EH (cell line): Measurements from ENCODE around the gene SULT1C4.
"Not testable (repeated sequence)": the region's sequence is repeated elsewhere in the genome, so short reads cannot be mapped to it uniquely, and the experiment has no call there.

Source experiments
- DNase-seq: peaks from one replicate; pipeline ENCODE4 v3.0.0-alpha.2; 2015; ENCODE audit warnings: low read depth

The SULT1C4 gene

DNA sequence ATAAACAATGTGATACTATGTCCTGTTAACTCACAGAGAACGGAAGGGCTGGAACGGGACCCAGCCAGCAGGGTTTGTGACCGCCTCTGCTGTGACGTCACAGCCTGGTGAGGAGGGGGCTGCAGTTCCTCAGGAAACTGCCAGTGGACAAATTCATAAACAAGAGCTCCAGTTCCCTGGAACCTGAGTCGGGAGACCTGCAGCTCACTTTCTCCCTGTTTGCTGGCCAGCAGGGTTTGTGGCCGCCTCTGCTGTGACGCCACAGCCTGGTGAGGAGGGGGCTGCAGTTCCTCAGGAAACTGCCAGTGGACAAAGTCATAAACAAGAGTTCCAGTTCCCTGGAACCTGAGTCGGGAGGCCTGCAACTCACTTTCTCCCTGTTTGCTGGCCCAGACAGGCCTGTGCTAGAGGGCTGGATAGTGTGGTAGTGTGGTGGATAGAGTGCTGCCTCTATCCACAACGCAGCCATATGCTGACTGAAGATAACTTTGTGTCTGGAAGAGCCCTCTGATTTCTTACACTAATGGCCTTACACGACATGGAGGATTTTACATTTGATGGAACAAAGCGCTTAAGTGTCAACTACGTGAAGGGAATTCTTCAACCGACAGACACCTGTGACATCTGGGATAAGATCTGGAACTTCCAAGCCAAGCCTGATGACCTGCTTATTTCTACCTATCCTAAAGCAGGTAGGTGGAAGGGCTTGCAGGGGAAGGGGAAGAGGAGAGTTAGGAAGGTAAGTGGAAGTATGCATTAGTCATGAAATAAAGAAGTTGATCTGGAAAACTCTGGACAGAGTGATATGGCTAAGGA is at the start of gene SULT1C4:
Gene SULT1C4, plus strand, starts transcription at position 140 of the 816 bp plus-strand sequence. Its CDS starts 384 bp downstream, at position 524.
- no peak for DNase-seq

DNA sequence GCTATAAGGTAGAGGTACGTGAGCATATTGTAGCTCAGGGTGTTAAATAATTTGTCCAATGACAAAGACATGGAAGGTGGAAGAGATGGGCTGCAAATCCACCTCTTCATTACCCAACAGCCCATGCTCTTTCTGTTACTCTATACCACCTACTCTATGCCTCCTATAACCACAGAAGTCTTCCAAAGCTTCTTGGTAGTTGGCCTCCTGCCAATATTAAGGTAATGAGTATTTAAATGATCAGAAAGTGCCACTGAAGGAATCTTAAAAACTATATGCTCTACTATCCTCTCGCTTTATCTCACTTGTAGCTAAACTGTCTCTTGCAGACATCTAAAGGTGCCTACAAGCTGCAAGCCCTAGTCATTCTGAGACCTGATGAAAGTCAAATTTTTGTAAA is 48.0 kb upstream of the SULT1C4 start:
- no peak for DNase-seq

DNA sequence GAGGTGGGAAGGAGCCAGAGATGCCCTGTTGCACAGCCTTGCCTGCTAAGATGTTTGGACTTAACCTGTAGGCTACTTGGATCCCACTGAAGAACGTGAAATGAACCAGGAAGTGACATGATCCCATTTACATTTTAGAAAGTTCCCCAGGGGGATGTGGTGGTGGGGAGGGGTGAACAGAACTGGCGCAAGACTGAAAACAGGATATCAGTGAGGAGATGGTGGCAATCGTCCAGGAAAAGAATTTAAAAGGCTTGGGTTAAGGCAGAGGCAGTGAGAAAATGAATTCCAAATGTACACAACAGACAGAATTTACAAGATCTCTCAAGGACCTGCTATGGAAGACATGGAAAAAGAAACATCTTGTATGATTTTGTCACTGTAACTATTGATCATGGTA is 46.8 kb upstream of the SULT1C4 start:
- DNase-seq: peak; percentile 47

DNA sequence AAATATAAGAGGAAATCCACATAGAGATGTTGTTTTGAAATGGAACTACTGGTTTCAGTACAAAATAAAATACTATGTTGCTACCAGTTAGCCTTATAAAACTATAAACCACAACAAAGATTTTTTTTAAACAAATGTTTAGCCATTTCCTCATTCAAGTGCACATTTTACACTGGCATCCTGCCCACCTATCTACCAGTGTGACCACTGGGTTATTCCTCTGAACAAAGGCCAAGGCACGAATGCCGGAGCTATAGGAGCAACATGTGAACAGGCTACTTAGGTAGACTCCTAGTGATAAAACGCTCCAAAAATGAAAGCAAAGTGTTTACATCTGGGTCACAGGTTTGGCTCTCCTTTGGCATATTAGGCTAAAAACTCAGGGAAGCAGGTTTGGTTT is 31.8 kb upstream of the SULT1C4 start:
- DNase-seq: no peak

DNA sequence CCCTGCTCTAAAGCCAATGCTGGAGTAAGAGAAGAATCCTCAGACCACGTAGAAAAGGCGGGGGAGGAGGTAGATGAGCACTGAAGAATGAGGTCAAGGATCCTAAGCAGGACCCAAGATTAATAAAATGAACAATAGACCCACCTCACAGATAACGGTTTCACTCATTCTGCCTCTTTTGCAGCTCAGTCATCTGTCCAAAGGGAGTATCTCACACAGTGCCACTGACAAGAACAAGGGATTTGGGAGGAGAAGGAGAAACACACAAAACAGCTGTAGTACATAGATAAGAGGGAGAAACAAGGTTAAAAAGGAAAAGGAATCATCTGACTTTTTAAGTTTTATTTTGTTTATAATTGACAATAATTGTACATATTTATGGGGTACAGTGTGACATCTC is 30.9 kb upstream of the SULT1C4 start:
- no peak for DNase-seq

DNA sequence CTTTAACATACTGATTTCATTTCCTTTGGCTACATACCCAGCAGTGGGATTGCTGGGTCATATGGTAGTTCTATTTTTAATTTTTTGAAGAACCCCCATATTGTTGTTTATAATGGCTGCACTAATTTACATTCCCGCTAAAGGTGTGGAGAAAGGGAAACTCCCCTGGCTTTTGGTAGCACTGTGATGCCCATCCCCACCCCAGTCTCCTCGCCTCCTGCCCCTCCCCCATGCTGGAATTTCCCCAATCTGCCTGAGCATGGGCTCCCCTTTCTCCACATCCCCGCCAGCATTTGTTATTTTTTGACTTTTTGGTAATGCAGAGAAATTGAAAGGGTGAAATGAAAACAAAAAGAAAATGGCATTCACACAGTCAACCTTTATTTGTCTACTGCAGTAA is 30.0 kb upstream of the SULT1C4 start:
- DNase-seq: no peak

DNA sequence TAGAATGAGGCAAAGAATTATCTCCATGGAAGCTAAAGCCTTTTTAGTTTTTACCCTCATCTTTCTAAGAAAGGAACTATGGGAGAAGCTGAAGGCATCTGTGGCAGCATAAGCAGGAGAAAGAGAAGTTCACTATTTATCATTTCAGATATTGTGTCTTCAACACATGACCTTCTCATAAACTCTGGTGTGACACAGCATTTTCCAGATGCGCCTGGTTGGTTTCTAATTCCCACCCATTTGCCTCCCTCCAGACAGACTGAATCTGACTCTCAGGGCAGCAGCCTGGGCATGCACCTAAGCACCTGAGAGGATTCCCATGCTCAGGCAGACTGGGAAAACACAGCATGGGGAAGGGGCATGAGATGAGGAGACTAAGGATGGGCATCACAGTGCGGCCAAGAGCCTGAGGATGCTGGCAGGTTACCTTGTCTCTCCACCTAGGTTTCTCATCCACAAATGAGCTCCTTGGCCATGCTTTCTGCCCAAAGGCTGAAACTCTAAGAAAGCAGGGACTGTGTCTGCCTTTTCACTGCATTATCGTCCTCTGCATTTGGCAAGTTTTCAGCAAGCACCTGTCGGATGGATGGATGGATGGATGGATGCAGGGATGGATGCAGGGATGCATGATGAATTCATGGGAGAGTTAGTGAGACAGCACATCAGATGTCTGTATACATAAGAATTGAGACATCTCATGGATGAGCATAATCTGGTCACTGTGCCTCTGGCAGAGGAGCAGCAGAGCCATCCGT is 28.8 kb upstream of the SULT1C4 start:
- DNase-seq: no peak

DNA sequence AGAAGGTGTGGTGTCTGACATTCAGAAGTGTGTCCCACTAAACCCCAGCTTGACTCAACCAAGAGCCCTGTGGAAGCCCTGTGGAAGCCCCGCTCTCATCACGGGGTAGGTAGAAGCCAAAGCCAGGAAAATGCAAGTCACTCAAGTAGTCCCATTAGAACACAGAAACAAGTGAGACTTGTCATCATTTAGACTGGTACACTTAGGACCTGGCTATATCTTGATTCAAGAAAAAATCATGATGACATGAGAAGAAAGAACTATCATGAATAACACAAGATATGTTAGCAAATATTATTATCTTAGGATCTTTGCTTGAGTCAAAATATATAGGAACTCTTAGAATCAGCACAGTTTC is 28.2 kb upstream of the SULT1C4 start:
- DNase-seq: no peak

DNA sequence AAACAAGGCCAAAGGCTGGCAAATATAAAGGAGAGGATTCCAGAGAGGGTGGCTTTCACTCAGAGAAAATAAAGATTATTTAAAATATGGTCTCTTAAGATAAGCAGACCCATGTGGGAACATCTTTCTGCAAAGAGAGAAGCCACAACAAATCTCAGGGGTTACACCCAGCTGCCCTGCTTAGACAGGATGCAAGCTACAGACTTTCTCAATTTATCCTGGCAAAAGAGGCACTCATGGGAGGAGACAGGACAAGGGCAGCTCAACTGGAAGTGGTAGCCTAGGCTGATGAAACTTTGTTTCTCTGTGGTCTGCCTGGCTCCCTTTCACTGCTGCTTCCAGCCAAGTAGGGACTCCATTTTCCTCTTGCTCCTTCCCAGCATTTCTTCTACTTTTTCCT is 25.9 kb upstream of the SULT1C4 start:
- DNase-seq: peak; percentile 32

DNA sequence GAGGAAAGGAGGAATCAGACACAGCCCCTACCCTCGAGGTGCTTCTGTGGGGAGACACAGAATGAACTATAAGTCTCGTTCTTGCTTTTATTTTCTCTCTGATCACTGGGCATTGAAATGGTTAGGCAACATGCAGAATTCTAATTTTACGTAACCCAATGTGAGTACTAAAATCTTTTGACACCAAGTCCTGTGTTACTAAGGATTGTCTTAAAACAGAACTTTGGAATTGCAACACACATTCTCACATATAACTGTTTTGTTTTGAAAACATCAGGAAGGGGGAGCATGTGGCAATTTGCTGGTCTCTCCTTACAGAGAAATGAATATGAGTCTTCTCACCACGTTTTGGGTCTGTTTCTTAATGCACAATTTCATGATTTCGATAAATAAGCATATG is 23.6 kb upstream of the SULT1C4 start:
- no peak for DNase-seq

DNA sequence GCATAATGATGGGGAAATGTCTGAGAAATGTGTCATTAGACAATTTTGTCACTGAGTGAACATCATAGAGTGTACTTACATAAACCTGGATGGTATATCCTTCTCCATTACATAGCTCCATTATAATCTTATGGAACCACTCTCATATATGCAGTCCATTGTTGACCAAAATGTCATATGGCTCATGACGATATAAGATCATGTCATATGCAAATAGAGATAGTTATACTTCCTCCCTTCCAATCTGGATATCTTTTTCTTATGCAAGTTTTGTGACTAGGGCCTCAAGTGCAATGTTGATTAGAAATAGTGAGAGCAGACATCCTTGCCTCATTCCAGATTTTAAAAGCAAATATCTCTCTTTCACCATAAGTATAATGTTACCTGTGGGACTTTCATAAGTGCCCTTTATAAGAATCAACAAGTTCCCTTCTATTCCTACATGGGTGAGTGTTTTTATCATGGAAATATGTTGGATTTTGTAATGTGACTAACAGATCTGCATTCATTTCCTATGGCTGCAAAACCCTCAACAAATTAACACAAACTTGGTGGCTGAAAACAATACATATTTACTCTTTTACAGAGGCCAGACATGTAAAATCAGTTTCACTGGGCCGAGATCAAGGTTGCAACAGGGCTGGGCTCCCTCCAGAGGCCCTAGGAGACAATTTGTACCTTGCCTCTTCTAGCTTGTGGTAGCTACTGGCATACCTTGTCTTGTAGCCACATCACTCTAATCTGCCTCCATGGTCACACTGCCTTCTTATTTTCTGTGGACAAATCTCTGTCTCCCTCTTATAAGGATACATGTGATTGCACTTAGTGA is 21.6 kb upstream of the SULT1C4 start:
- DNase-seq: no peak

DNA sequence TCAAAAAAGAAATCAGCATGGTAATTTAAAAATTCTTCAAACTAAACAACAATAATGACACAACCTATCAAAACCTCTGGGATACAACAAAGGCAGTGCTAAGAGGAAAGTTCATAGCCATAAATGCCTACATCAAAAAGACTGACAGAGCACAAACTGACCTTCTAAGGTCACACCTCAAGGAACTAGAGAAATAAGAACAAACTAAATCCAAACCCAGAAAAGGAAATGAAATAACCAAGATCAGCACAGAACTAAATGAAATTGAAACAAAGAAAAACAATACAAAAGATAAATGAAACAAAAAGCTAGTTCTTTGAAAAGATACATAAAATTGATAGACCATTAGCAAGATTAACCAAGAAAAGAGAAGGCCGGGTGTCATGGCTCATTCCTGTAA is 18.4 kb upstream of the SULT1C4 start:
- not testable (repeated sequence) for DNase-seq

DNA sequence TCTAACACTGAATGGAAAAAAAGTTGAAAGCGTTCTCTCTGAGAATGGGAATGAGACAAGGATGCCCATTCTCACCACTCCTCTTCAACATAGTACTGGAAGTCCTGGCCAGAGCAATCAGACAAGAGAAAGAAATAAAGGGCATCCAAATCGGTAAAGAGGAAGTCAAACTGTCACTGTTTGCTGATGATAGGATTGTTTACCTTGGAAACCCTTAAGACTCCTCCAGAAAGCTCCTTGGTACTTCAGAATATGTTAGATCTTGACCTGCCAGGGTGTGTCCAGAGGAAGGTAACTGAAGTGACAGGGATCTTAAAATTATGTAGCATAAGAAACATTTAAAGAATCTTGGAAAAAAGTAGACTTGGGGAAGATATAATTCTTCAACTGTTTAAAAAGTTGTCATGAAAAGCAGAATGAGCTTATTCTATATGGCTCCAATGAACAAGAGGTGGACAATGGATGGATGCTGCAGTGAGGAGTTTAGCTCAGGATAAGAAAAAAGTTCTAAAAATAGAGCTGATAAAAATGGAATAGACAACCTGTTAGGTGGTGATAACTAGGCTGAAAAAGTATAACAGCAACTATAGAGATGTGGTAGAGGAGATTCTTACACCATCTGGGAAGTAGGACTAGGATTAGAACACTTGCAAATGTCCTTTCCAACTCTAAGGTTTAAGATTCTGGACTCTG is 16.8 kb upstream of the SULT1C4 start:
- DNase-seq: no peak

DNA sequence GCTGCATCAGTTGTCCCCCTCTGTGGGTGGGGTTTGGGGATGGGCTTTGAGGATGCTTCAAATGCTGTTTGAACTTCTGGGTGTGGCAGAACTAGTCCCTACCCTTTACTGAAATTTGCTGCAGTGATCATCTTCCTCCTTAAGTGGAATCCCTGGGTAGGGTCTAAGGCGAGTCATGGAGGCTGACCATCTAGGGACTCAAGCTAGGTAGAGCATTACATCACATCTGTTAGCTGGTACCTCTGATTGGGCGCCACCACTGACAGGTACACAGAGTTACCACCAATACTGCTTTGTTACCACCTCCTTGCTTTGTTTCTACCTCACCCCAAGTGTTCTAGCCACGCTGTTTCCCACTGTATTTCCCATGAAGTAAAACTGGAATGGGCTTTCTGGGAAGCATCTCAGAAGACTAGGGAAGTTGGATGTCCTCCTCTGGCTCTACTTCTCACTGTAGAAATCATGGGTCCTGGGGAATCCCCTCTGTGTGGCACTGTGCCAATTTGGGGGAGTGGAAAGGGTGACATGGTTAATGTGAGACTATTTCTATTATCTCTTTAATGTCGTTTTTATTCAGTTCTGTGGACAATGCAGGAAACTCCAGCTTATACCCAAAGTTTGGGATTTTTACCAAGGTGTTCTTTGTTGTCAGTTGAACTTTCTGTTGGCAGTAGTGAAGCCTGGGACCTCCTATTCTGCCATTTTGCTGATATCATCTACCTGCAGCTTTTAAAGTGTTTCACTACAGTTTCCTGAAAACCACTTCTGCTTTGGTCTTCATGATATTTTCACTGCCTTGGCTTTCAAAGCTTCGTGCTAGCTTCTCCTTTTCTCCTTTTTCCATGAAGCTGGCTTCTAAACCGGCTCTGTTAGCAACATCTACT is 14.5 kb upstream of the SULT1C4 start:
- DNase-seq: no peak

DNA sequence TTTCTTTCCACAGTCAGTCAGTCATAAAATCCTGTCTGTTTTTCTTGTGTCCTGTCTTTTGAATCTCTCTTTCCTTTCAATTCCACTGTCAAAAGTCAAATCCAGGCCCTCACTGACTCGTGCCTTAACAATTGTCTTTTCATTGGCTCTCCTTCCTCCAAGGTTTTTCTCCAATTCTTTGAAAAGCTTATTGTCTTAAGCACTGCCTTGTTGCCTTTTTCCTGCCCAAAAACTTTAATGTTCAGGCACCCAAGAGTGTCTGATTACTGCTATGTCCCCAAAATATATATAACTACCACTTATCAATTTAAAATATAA is 13.9 kb upstream of the SULT1C4 start:
- DNase-seq: peak; percentile 61

DNA sequence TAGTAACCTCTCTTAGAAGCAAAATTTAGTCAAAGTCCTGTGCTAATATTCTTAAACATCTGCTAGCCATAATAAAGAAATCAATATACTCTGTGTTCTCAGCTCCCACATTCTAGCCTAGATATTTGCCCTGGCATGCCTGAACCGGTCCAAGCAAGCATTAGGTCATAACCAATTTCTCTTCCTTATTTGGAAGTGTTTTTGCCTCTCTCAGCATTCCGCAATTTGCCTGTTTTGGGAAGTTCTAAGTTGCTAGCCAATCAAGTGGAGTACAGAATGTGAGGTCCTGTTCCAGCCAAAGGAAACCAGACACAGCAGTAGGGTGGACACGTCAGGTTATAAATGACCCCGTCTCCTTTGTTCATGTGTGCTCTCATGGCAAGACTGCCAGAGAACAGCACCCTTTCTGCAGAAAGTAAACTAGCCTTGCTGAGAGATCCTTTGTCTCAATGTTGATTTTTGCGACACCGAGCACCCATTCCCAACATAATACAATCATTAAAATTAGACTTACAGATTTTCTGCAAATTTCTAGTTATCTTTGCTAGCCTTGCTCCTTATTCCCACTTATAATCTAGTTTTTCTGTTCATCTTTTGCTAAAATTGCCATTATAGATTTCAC is 13.0 kb upstream of the SULT1C4 start:
- peak; percentile 54 for DNase-seq

DNA sequence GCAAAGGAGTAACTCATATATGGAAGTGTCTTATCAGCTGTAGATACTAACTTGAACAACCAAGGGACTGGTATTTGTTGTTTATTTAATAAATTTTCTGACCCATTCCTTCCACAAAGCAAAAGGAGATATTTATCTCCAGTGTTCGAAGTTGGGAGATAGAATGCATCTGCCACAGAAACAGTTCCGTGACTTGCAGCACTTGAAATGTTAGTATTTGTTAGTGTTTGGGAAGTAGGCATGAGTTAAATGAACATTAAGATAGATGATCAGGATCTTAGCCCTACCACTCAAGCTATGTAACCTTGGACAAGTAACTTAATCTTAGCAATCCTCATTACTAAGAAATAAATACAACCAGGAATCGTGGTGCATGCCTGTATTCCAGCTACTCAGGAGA is 12.1 kb upstream of the SULT1C4 start:
- no peak for DNase-seq

DNA sequence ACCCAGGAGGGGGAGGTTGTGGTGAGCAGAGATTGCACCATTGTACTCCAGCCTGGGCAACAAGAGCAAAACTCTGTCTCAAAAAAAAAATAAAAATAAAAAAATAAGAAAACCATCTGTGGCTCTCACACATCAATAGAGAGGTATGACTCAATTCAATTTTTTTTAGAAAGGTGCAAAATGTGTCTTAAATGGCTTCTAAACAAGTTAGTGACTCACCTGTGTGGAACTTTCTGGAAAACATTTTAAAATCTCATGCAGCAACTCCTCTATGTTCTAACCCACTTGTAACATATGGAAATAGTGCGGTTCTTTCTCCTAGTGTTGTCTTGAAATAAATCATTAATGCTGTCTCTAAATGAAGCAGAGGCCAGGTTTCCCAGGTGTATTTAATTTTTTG is 10.7 kb upstream of the SULT1C4 start:
- DNase-seq: no peak

DNA sequence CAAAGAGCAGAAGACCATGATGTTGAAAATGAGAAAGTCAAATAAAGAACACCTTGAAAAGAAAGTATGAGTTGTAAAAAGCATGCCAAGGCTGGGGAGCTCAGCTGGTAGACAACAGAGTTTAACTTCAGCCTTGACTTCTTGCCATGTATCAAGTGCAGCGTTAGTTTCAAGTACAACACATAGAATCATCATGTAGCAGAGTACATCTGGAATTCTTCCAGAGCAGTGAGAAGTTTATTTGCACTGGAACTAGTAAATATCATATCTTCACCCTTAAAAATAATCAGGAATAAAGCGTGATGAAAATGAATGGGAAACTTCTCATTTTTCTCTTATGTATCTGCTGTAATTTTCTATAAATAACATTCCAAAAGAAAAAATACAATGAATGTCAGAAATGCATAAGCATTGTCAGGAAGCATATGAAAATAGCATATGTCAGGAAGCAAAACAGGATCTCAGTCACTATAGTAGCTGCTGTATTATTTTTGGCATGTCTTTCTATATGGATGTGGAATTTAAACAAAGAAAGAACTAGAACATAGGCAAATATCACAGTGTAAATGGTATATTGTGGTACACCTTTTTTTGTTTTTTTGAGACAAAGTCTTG is 10.1 kb upstream of the SULT1C4 start:
- DNase-seq: no peak

DNA sequence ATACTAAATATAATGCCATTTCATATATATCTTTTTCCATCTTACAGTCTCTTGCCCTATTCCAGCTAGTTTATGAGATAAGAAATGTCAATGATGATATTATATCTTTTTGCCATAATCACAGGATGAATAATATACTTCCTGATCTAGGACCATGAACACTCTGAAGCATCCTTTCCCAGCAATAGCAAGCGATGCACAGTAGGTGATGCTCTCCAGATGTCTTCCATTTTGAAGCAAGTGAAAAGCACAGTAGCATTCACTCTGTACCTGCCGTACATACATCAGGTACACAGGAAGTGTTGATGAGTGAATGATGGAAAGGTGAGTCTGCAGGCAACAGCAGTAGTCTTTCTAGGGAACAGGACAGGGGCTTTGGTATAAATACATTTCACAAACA is 8.6 kb upstream of the SULT1C4 start:
- DNase-seq: no peak
